ENCODE data around the gene MYMX.

DNA sequence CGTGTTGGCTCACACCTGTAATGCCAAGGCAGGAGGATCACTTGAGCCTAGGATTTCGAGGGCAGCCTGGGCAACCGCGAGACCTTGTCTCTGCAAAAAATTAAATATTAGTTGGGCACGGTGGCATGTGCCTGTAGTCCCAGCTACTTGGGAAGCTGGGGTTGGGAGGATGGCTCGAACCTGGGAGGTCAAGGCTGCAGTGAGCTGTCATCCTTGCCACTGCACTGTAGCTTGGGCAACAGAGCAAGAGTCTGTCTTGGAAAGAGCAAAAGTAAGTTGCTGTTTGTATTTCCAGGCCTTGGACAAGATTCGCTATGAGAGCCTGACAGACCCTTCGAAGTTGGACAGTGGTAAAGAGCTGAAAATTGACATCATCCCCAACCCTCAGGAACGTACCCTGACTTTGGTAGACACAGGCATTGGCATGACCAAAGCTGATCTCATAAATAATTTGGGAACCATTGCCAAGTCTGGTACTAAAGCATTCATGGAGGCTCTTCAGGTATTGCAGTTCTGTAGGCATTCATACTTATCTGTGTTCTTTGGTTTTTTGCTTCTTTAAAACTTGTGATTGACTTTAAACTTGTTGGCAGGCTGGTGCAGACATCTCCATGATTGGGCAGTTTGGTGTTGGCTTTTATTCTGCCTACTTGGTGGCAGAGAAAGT lies 32.5 kb downstream of the MYMX start:
- no peak for TF ChIP-seq POLR2A (IDR thresholded peaks at IDR 0.05; ENCODE audit: borderline replicate concordance, extremely low read depth, insufficient read depth, insufficient read length)
- TF ChIP-seq, protein P1, sequence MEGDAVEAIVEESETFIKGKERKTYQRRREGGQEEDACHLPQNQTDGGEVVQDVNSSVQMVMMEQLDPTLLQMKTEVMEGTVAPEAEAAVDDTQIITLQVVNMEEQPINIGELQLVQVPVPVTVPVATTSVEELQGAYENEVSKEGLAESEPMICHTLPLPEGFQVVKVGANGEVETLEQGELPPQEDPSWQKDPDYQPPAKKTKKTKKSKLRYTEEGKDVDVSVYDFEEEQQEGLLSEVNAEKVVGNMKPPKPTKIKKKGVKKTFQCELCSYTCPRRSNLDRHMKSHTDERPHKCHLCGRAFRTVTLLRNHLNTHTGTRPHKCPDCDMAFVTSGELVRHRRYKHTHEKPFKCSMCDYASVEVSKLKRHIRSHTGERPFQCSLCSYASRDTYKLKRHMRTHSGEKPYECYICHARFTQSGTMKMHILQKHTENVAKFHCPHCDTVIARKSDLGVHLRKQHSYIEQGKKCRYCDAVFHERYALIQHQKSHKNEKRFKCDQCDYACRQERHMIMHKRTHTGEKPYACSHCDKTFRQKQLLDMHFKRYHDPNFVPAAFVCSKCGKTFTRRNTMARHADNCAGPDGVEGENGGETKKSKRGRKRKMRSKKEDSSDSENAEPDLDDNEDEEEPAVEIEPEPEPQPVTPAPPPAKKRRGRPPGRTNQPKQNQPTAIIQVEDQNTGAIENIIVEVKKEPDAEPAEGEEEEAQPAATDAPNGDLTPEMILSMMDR (IDR thresholded peaks at IDR 0.05 in 2 of 3, conservative IDR thresholded peaks at IDR 0.05 in 1 of 3; ENCODE audit: borderline replicate concordance in 1 of 3, insufficient read depth in 1 of 3, low read depth in 2 of 3, low read length in 2 of 3) = no peak
- no peak for TF ChIP-seq EZH2 (IDR thresholded peaks at IDR 0.05)
